NOMO-1 (cell line): ENCODE measurements around the gene TMEM207.

Experiments
- DNase-seq, 2 experiments: peaks; one replicate each; lab custom pipeline; 2025; ENCODE audit not compliant: unreplicated experiment in 2 of 2; lab: John Stamatoyannopoulos, UW

TMEM207 gene

DNA sequence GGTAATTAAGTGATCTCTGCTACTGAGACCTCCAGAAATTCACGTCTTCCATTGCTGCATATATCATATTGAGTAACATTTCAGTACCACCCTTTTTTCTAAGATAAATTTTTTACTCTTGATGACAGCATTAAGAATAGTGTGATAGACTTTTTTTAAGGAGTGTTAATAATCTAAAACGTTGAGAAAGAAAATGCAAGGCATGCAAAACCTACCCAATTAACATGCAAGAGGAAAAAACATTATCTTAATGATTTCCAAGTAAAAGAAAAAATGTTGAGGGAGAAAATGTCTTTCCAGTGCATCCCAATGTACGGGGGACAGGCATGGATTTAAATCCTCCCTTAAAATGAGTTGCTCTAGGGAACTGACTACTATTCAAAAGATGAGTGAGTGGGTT lies 61.0 kb downstream of the TMEM207 start:
- DNase-seq, result no peak

DNA sequence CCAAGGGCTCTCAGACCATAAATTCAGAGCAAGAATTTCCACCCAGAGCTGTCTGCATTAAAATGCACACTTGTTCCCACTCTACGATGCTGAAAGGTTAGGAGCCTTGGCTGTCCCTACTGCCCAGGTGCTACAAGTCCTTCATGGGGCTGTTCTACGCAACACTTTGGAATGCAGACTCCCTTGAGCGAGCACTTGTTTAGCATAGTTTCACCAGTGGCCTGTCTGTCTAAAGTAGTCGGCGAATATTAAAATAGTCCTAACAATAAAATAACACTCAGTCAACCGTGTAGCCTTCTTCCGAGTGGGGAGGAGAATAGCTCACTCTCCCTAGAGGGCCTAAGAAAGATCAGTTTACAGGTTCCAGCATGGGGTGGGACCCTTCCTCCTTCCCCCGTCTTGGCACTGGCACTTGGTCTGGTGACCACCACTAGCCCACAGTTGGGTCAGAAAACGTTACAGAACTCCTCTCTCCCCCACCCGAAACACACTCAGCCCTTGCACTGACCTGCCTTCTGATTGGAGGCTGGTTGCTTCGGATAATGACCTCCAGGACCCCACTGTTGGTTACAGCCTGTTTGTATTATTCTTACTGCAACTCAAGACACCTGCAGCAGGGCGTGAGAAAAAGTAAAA lies 62.0 kb downstream of the TMEM207 start, which contains the start of gene CLDN16:
Gene CLDN16 (plus strand): TSS at position 586 of the 636 bp plus-strand sequence. CDS start 167 bp downstream, outside the sequence.
- DNase-seq, result no peak

DNA sequence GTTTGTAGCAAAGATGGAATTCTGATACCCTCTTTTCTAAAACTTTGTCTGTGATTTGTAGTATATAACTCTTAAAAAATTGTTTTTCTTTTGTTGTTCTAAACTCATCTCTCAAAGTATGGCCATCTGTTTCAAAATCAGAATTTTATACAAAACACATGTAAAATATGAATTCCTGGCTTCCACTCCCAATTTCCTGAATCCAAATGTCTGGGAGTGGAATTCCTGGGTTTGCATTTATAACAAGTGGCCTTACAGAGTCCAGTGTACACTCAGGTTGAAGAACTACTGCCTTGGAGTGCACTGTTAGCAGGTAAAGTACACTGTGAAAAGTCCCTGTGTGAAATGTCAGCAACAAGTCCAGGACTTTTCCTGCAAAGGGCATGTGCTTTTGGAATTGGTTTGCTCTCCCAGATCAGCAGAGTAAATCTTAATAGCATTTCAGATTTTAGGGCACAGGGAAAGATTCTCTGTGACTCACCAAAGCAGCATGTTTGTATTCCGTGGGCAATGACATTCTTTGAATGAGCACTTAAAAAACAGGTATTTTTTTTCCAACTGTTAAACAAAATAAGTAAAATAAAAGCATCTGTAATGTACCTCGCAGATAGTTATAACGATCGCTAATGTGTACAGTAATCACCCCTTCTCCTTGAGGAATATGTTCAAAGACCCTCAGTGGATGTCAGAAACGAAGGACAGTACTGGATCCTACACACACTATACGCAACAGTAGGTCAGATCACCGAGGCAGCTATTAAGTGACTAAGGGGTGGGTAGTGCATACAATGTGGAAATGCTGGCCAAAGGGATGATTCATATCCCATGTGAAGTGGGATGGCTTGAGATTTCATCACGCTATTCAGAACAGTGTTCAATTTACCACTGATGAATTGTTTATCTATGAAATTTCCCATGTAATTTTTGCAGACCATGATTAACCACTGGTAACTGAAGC lies 63.7 kb downstream of the TMEM207 start:
- DNase-seq, result peak; percentile 70 to 86

DNA sequence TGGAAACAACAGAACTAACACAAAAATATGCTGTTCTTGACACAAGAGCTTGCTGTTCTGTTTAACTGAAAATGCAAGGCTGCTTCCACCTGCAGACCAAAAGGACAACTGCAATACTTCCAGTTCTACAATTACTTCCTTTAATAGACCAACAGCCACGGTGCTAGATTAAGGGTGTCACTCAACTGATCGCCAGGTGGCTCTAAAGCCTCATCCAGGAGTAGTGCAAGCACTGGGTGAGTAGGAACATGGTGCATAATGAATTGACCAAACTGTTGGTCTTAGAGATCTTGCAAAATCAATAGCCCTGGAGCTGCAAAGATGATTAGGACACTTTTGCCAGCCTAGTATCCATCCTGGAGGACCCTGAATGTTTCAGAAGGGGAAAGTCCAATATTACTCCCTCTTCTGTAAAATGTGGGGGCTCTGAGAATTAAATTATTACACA lies 65.4 kb downstream of the TMEM207 start:
- peak; percentile 90 to 93 for DNase-seq

DNA sequence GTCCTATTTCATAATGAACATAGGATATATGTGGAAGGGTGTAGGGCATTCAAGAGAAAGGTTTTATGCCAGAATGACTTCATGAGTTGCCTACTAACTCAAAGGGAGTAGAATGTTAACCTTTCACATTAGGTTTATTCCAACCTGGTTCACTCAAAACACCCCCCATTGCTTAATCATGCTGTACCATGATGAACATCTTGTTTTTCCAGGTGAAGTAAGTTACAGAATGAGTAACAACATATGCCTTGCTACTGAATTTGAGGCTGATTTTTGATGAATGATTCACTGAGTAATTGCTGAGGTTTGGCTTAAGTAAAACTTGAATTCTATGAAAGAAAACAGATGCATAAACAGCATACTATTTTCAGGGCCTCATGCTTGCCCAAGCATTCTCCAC lies 67.6 kb downstream of the TMEM207 start:
- no peak for DNase-seq

DNA sequence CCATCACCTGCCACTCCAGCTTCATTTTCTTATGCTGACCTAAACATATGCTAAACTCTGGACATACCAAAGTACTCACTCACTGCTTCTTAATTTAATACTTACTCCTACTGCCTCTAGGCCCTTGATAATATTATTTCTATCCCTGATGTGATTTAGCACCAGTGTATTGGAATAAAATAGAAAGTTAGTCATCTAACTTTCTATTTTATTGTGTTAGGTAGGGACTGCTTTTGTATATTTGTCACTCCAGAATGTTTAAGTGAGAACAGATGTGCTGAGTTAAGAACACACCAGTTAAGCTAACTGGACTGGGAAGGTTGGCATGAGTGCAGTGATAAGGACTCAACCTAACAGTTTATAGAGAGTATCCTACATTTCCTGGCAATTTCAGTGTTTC lies 68.3 kb downstream of the TMEM207 start:
- DNase-seq, result no peak

DNA sequence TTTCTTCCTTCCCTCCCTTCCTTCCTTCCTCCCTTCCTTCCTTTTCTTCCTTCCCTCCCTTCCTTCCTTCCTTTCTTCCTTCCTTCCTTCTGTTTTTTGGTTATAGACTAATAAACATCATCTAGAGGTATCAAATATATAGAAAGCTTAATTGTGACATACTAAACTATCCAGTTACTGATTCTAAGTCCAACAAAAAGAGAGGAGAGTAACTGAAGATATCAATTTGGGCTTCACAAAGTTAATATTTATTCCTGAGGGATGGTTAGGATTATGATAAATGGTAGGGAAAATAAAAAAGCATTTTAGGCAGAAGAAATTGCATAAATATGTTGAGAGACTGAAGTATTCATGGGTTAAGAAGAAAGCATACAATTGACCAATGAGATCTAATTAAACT lies 69.5 kb downstream of the TMEM207 start:
- no peak for DNase-seq
